Measurements from ENCODE around the gene COA3.

DNA sequence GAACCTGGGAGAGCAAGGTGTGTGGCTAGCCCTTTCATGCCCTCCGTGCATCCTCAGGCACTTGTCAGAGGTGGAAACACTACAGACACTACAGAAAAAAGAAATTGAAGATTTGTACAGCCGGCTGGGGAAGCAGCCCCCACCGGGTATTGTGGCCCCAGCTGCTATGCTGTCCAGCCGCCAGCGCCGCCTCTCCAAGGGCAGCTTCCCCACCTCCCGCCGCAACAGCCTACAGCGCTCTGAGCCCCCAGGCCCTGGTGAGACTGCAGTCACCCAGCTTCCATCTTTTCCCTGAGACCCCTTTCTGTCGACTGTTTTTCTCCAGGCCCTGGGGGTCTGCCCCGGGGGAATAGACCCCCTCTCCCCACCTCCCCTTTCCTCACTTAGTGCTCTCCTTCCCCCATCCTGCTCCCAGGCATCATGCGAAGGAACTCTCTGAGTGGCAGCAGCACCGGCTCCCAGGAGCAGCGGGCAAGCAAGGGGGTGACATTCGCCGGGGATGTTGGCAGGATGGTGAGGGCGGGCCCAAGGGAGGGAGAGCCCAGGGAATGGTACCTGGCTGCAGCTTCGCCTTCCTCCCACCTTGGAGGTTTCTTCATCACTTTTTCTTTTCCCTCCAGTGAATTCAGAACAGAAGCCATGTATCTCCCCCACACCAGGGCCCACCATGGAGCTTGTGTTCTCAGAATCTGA lies 2.3 kb downstream of the COA3 start:
- TF ChIP-seq, protein P1, sequence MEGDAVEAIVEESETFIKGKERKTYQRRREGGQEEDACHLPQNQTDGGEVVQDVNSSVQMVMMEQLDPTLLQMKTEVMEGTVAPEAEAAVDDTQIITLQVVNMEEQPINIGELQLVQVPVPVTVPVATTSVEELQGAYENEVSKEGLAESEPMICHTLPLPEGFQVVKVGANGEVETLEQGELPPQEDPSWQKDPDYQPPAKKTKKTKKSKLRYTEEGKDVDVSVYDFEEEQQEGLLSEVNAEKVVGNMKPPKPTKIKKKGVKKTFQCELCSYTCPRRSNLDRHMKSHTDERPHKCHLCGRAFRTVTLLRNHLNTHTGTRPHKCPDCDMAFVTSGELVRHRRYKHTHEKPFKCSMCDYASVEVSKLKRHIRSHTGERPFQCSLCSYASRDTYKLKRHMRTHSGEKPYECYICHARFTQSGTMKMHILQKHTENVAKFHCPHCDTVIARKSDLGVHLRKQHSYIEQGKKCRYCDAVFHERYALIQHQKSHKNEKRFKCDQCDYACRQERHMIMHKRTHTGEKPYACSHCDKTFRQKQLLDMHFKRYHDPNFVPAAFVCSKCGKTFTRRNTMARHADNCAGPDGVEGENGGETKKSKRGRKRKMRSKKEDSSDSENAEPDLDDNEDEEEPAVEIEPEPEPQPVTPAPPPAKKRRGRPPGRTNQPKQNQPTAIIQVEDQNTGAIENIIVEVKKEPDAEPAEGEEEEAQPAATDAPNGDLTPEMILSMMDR (IDR thresholded peaks at IDR 0.05): no peak
- no peak for TF ChIP-seq POLR2A (IDR thresholded peaks at IDR 0.05)
